B cell (primary cell): ENCODE results near the gene EMILIN3. TPM values are rescaled to one million over a fixed set of nuclear protein-coding genes. Genes with fewer than 3 reads are reported as not detected.

ENCODE experiments used
- ATAC-seq: fragments of 200-7000 bp; cut with Tn5 transposase; one replicate; pipeline ENCODE4 v1.10.0; 2021; ENCODE audit warnings: low read depth, mild to moderate bottlenecking, moderate number of reproducible peaks, moderate library complexity
- CTCF ChIA-PET: fragments of 350-600 bp; sonication (Branson Sonifier 250); formaldehyde crosslinking; loops from one replicate; lab custom pipeline; 2021; ENCODE audit warnings: antibody characterized with exemption, inconsistent platforms; lab: Charles Lee
- POLR2A ChIA-PET: fragments of 350-600 bp; sonication (Branson Sonifier 250); formaldehyde crosslinking; loops from one replicate; lab custom pipeline; 2021; ENCODE audit warnings: antibody characterized with exemption; lab: Charles Lee
- DNase-seq: peaks from one replicate; pipeline ENCODE4 v3.0.0; 2013
- H2AFZ ChIP-seq: 2 replicates; pipeline ENCODE4 v1.6.1; 2012; ENCODE audit warnings: mild to moderate bottlenecking, low read depth, low read length; ENCODE audit not compliant: insufficient read depth, poor library complexity, severe bottlenecking
- H3K27ac ChIP-seq, 2 donors: 1 replicate in 1 of 2; 2 replicates in 1 of 2; pipeline ENCODE4 v1.5.1; 2012 to 2013; ENCODE audit warnings: low read length in 2 of 2, mild to moderate bottlenecking in 2 of 2, moderate library complexity in 1 of 2
- H3K27me3 ChIP-seq, 4 experiments: fragments of 200-600 bp in 1 of 4; sonication (generic) in 1 of 4; replicated peaks in 1 of 4; 1 replicate in 2 of 4; 2 replicates in 2 of 4; pipeline versions ENCODE4 v1.6.1 to v1.7.0; 2013 to 2016; ENCODE audit warnings: low read length in 3 of 4, mild to moderate bottlenecking in 2 of 4, mixed read lengths in 1 of 4, moderate library complexity in 1 of 4; ENCODE audit not compliant: insufficient read depth in 4 of 4, control insufficient read depth in 3 of 4; ENCODE audit errors: control extremely low read depth in 1 of 4
- H3K36me3 ChIP-seq, 2 experiments: replicated peaks in 1 of 2; 1 replicate in 1 of 2; 2 replicates in 1 of 2; pipeline versions ENCODE4 v1.6.1 to v1.7.1; 2013; ENCODE audit warnings: low read length in 1 of 2; ENCODE audit not compliant: insufficient read depth in 2 of 2, control insufficient read depth in 1 of 2; ENCODE audit errors: control extremely low read depth in 1 of 2, extremely low read depth in 1 of 2
- H3K4me1 ChIP-seq, 2 donors: fragments of 200-600 bp in 1 of 2; sonication (generic) in 1 of 2; 1 replicate in 1 of 2; 2 replicates in 1 of 2; pipeline versions ENCODE4 v1.5.1 to v1.6.1; 2013 to 2017; ENCODE audit warnings: low read length in 2 of 2; ENCODE audit not compliant: control insufficient read depth in 2 of 2, insufficient read depth in 2 of 2
- H3K4me2 ChIP-seq: replicated peaks from 2 replicates; pipeline ENCODE3; 2012; ENCODE audit warnings: mild to moderate bottlenecking, low read depth, low read length; ENCODE audit not compliant: poor library complexity, severe bottlenecking
- H3K4me3 ChIP-seq, 5 experiments: fragments of 200-600 bp in 1 of 5; sonication (generic) in 1 of 5; 1 replicate in 3 of 5; 2 replicates in 2 of 5; pipeline versions ENCODE4 v1.5.1 to v1.7.0; 2011 to 2016; ENCODE audit warnings: low read length in 4 of 5, mild to moderate bottlenecking in 4 of 5, low read depth in 2 of 5, control low read depth in 1 of 5, moderate library complexity in 1 of 5; ENCODE audit not compliant: insufficient read depth in 1 of 5; ENCODE audit errors: control extremely low read depth in 1 of 5, extremely low read depth in 1 of 5
- H3K79me2 ChIP-seq: fragments of 200-600 bp; sonication (generic); one replicate; pipeline ENCODE4 v1.6.0; 2016; ENCODE audit warnings: low read length; ENCODE audit not compliant: control insufficient read depth, insufficient read depth
- H3K9ac ChIP-seq: fragments of 200-600 bp; sonication (generic); 2 replicates; pipeline ENCODE4 v1.6.1; 2017; ENCODE audit warnings: mild to moderate bottlenecking, low read length, moderate library complexity
- H3K9me3 ChIP-seq, 3 donors: one replicate each; pipeline versions ENCODE4 v1.6.1 to v1.7.1; 2013; ENCODE audit warnings: low read length in 2 of 3; ENCODE audit not compliant: control insufficient read depth in 2 of 3, insufficient read depth in 1 of 3; ENCODE audit errors: control extremely low read depth in 1 of 3
- H4K20me1 ChIP-seq: 2 replicates; pipeline ENCODE4 v1.6.0; 2012; ENCODE audit warnings: mild to moderate bottlenecking, low read length; ENCODE audit not compliant: insufficient read depth, control insufficient read depth, poor library complexity, severe bottlenecking
- H3K27ac Mint-ChIP-seq: one replicate; pipeline ENCODE4 v1.8.0; 2021; ENCODE audit warnings: mixed read lengths
- H3K27me3 Mint-ChIP-seq: one replicate; pipeline ENCODE4 v1.8.0; 2021; ENCODE audit warnings: mixed read lengths
- H3K4me1 Mint-ChIP-seq: one replicate; pipeline ENCODE4 v1.8.0; 2021; ENCODE audit warnings: mixed read lengths
- H3K4me3 Mint-ChIP-seq: one replicate; pipeline ENCODE4 v1.8.0; 2021; ENCODE audit warnings: mixed read lengths
- H3K9me3 Mint-ChIP-seq: one replicate; pipeline ENCODE4 v1.8.0; 2022; ENCODE audit warnings: mixed read lengths; ENCODE audit not compliant: insufficient read depth
- EZH2 ChIP-seq: IDR thresholded peaks from 2 replicates; pipeline ENCODE4 v1.6.1; 2012; ENCODE audit warnings: borderline replicate concordance, low read depth, mild to moderate bottlenecking, moderate library complexity, low read length; ENCODE audit not compliant: insufficient read depth, poor library complexity, severe bottlenecking
- WGBS: methylation state at CpG from one replicate; pipeline ENCODE4 v1.1.5; 2013; ENCODE audit warnings: missing lambda C conversion rate; ENCODE audit not compliant: insufficient coverage; 5-methylcytosine and 5-hydroxymethylcytosine counted together
- intact Hi-C: fragments of 100-400 bp; cut with micrococcal nuclease; formaldehyde crosslinking; loops from one replicate; pipeline ENCODE4 v1.10.0; 2022
- polyA plus RNA-seq: library from polyadenylated mRNA; depleted of rRNA; stranded (reverse); fragments of >200 nt; gene quantifications from 2 replicates; pipeline ENCODE4 v1.2.3, GENCODE V29; 2012
- total RNA-seq, 2 donors: library from RNA; stranded (reverse); fragments of 120-200 nt in 1 of 2; gene quantifications; 1 replicate in 1 of 2; 2 replicates in 1 of 2; pipeline versions ENCODE4 v1.2.3 to v1.2.4, GENCODE V29; 2013 to 2022
- TF ChIP-seq, protein P1 (sequence below): fragments of 200-600 bp; IDR thresholded peaks from one replicate; pipeline ENCODE4 v1.8.0; 2022; ENCODE audit warnings: antibody characterized with exemption, mild to moderate bottlenecking

EMILIN3 gene
- total and polyA plus RNA-seq, 2 donors (not counting 1 experiment from before 2014, with no cell fraction given), result not detected

DNA sequence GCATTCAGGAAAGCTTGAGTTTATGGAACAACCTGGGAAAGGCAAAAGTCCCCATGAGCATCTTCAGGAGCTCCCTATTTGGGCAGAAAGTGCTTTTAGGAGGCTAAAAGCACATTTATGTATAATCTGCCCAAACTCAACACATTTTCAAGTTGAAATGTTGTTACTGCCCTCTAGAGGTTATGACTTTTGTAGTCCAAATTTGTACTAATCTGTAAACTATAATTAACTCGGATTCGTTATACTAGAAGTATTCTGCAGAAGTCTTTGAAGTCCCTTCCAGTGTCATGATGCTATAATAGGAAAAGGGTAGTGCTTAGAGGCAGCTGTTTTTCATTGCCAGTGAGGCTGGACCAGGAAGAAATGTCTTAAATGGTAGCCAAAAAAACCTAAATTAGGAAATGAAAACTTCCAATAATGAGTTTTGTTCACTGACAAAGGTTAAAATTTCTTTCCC lies 44.8 kb upstream of the EMILIN3 start:
- H3K36me3 ChIP-seq, result peaks cover 9 to 94% of the 10 kb centered on the region in 2 experiments
- no peaks in the 10 kb centered on the region for H3K27me3 ChIP-seq
- intact Hi-C loops, result loop anchor here (1.0 kb wide), 1 partner anchor 276 kb away; no protein-coding TSS in a partner anchor
- no peak overlapping the region for H2AFZ ChIP-seq
- no peaks in the 10 kb centered on the region for H3K4me1 Mint-ChIP-seq
- H4K20me1 ChIP-seq, result no peaks in the 10 kb centered on the region
- no peak overlapping the region for H3K27ac Mint-ChIP-seq
- H3K27me3 Mint-ChIP-seq, result no peaks in the 10 kb centered on the region
- H3K4me1 ChIP-seq, result no peaks in the 10 kb centered on the region
- no peak overlapping the region for H3K9ac ChIP-seq
- WGBS, result no CpG with 5 or more reads among the region's 2 CpGs
- DNase-seq (no peak), ATAC-seq (no peak)
- no peak for TF ChIP-seq EZH2
- H3K4me3 Mint-ChIP-seq, result no peak overlapping the region
- no peaks in the 10 kb centered on the region for H3K79me2 ChIP-seq
- H3K27ac ChIP-seq, result no peak overlapping the region
- no peaks in the 10 kb centered on the region for H3K9me3 Mint-ChIP-seq
- CTCF ChIA-PET, result interaction anchor here (0.8 to 2.3 kb wide), 6 partner anchors 8 to 448 kb away, joined by 3 to 16 read pairs (median 4); no protein-coding TSS in a partner anchor
- no peak overlapping the region for H3K4me3 ChIP-seq
- H3K4me2 ChIP-seq, result no peak overlapping the region
- no peaks in the 10 kb centered on the region for H3K9me3 ChIP-seq
- POLR2A ChIA-PET, result no interaction called here

DNA sequence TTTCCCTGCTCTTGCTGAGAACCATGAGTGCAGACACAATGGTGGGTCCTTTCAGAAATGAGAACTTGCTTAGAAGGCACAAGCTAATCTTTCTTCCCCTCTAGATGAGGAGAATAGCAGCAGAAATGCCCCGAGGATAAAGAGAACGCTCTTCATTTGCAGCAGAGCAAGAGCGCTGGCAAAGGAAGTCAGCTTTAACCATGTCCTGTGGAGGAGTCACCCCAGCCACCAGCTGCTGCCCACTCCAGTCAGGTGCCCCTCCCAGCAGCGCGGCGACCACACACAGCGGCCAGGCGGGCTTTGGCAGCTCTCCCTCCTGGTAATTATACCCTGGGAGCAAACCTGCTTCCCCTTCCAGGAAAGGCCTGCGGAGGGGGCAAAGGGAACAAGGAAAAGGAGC lies 42.4 kb upstream of the EMILIN3 start:
- no peak overlapping the region for H3K4me2 ChIP-seq
- H3K4me3 ChIP-seq, result no peak overlapping the region
- ATAC-seq, result no peak
- no peaks in the 10 kb centered on the region for H3K27me3 ChIP-seq
- H2AFZ ChIP-seq, result no peak overlapping the region
- Mint-ChIP-seq H3K4me3 (no peak overlapping the region), H3K27ac (no peak overlapping the region), H3K27me3 (no peaks in the 10 kb centered on the region), H3K9me3 (no peaks in the 10 kb centered on the region), H3K4me1 (peaks cover 3% of the 10 kb centered on the region)
- intact Hi-C loops, result no loop called here
- H3K9ac ChIP-seq, result no peak overlapping the region
- H3K9me3 ChIP-seq, result no peaks in the 10 kb centered on the region
- no peak for DNase-seq
- CTCF ChIA-PET, result no interaction called here
- H3K79me2 ChIP-seq, result no peaks in the 10 kb centered on the region
- TF ChIP-seq, protein P1, sequence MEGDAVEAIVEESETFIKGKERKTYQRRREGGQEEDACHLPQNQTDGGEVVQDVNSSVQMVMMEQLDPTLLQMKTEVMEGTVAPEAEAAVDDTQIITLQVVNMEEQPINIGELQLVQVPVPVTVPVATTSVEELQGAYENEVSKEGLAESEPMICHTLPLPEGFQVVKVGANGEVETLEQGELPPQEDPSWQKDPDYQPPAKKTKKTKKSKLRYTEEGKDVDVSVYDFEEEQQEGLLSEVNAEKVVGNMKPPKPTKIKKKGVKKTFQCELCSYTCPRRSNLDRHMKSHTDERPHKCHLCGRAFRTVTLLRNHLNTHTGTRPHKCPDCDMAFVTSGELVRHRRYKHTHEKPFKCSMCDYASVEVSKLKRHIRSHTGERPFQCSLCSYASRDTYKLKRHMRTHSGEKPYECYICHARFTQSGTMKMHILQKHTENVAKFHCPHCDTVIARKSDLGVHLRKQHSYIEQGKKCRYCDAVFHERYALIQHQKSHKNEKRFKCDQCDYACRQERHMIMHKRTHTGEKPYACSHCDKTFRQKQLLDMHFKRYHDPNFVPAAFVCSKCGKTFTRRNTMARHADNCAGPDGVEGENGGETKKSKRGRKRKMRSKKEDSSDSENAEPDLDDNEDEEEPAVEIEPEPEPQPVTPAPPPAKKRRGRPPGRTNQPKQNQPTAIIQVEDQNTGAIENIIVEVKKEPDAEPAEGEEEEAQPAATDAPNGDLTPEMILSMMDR, result no peak
- no peak for TF ChIP-seq EZH2
- no peaks in the 10 kb centered on the region for H4K20me1 ChIP-seq
- POLR2A ChIA-PET, result no interaction called here
- WGBS, result 37% methylated on average over 9 of the region's 9 CpGs
- no peak overlapping the region for H3K27ac ChIP-seq
- peaks cover 0 to 2% of the 10 kb centered on the region in 2 donors for H3K4me1 ChIP-seq
- peaks cover 2 to 89% of the 10 kb centered on the region in 2 experiments for H3K36me3 ChIP-seq
